HUES64 (cell line): ENCODE data around the gene MYRIP.

Experiments
- H3K27ac ChIP-seq: 2 replicates; pipeline ENCODE4 v1.7.0; 2013; ENCODE audit warnings: low read depth, low read length, inconsistent platforms
- H3K27me3 ChIP-seq: 2 replicates; pipeline ENCODE4 v1.6.1; 2013; ENCODE audit warnings: mild to moderate bottlenecking, low read length; ENCODE audit not compliant: insufficient read depth
- H3K36me3 ChIP-seq: 2 replicates; pipeline ENCODE4 v1.6.1; 2013; ENCODE audit warnings: mild to moderate bottlenecking, low read length; ENCODE audit not compliant: insufficient read depth
- H3K4me1 ChIP-seq: 2 replicates; pipeline ENCODE4 v1.6.1; 2013; ENCODE audit warnings: mild to moderate bottlenecking, low read length, moderate library complexity; ENCODE audit not compliant: insufficient read depth
- H3K4me3 ChIP-seq: 2 replicates; pipeline ENCODE4 v1.5.1; 2013; ENCODE audit warnings: mild to moderate bottlenecking, low read length, moderate library complexity
- H3K9ac ChIP-seq: 2 replicates; pipeline ENCODE4 v1.6.1; 2013; ENCODE audit warnings: mild to moderate bottlenecking, low read depth, low read length
- H3K9me3 ChIP-seq: 2 replicates; pipeline ENCODE4 v1.6.1; 2013; ENCODE audit warnings: low read depth, low read length; ENCODE audit not compliant: insufficient read depth
- WGBS: fragments of 150-250, 120-280 bp; methylation state at CpG from one replicate; pipeline ENCODE4 v1.1.7; 2013; ENCODE audit warnings: missing lambda C conversion rate; 5-methylcytosine and 5-hydroxymethylcytosine counted together

MYRIP gene

GRCh38 chr3:39935261-39935660 lies 125.9 kb downstream of the MYRIP start:
- Histone ChIP-seq H3K9me3 (no peaks in the 10 kb centered on the region), H3K36me3 (no peaks in the 10 kb centered on the region), H3K4me1 (no peaks in the 10 kb centered on the region; the same call in 1 of the 2 replicates), H3K27ac (no peak overlapping the region), H3K27me3 (no peaks in the 10 kb centered on the region), H3K9ac (no peak overlapping the region), H3K4me3 (no peak overlapping the region)
- 73% methylated on average over 1 of the region's 1 CpG for WGBS

GRCh38 chr3:39936848-39937247 lies 127.4 kb downstream of the MYRIP start:
- 90% methylated on average over 1 of the region's 1 CpG for WGBS
- Histone ChIP-seq H3K9ac (no peak overlapping the region), H3K9me3 (no peaks in the 10 kb centered on the region), H3K27ac (no peak overlapping the region), H3K36me3 (no peaks in the 10 kb centered on the region), H3K4me1 (no peaks in the 10 kb centered on the region; the same call in 1 of the 2 replicates), H3K4me3 (no peak overlapping the region), H3K27me3 (no peaks in the 10 kb centered on the region)

GRCh38 chr3:39937315-39937714 lies 127.9 kb downstream of the MYRIP start:
- H3K9ac ChIP-seq: no peak overlapping the region
- H3K4me3 ChIP-seq: no peak overlapping the region

GRCh38 chr3:39937874-39938273 lies 128.5 kb downstream of the MYRIP start:
- H3K4me1 ChIP-seq: no peaks in the 10 kb centered on the region; the same call in 1 of the 2 replicates
- H3K36me3 ChIP-seq: no peaks in the 10 kb centered on the region
- WGBS: no CpG with 5 or more reads among the region's 1 CpG
- H3K9ac ChIP-seq: no peak overlapping the region
- H3K27ac ChIP-seq: no peak overlapping the region
- no peaks in the 10 kb centered on the region for H3K27me3 ChIP-seq
- H3K9me3 ChIP-seq: no peaks in the 10 kb centered on the region
- H3K4me3 ChIP-seq: no peak overlapping the region

More at GRCh38 chr3:39937315-39937714, 127.9 kb downstream of the MYRIP start:
- no peaks in the 10 kb centered on the region; the same call in 1 of the 2 replicates for H3K4me1 ChIP-seq
- no peaks in the 10 kb centered on the region for H3K36me3 ChIP-seq
- H3K27me3 ChIP-seq: no peaks in the 10 kb centered on the region
- H3K9me3 ChIP-seq: no peaks in the 10 kb centered on the region
- no peak overlapping the region for H3K27ac ChIP-seq

GRCh38 chr3:39941931-39942330 lies 132.5 kb downstream of the MYRIP start:
- no peaks in the 10 kb centered on the region for H3K4me1 ChIP-seq
- no peak overlapping the region for H3K9ac ChIP-seq
- no peaks in the 10 kb centered on the region for H3K27me3 ChIP-seq
- no peaks in the 10 kb centered on the region for H3K9me3 ChIP-seq
- no peaks in the 10 kb centered on the region for H3K36me3 ChIP-seq
- 96% methylated on average over 5 of the region's 5 CpGs for WGBS
- no peak overlapping the region for H3K27ac ChIP-seq
- no peak overlapping the region for H3K4me3 ChIP-seq

- WGBS: 90% methylated on average over 5 of the region's 5 CpGs
- Histone ChIP-seq H3K4me1 (peaks cover 10% of the 10 kb centered on the region), H3K27me3 (no peaks in the 10 kb centered on the region), H3K27ac (no peak overlapping the region), H3K4me3 (no peak overlapping the region), H3K9ac (no peak overlapping the region), H3K36me3 (no peaks in the 10 kb centered on the region), H3K9me3 (no peaks in the 10 kb centered on the region)
Observed at GRCh38 chr3:39960515-39961191, 151.2 kb downstream of the MYRIP start.

GRCh38 chr3:39961230-39961629 lies 151.8 kb downstream of the MYRIP start:
- no peak overlapping the region for H3K27ac ChIP-seq
- H3K36me3 ChIP-seq: no peaks in the 10 kb centered on the region
- H3K9ac ChIP-seq: no peak overlapping the region
- H3K27me3 ChIP-seq: no peaks in the 10 kb centered on the region
- 96% methylated on average over 3 of the region's 4 CpGs for WGBS
- no peak overlapping the region for H3K4me3 ChIP-seq
- H3K4me1 ChIP-seq: peaks cover 10% of the 10 kb centered on the region
- H3K9me3 ChIP-seq: no peaks in the 10 kb centered on the region

- Histone ChIP-seq H3K9me3 (no peaks in the 10 kb centered on the region), H3K27me3 (no peaks in the 10 kb centered on the region), H3K36me3 (no peaks in the 10 kb centered on the region), H3K4me1 (peaks cover 10% of the 10 kb centered on the region), H3K4me3 (no peak overlapping the region), H3K27ac (no peak overlapping the region), H3K9ac (no peak overlapping the region)
- no CpG with 5 or more reads among the region's 1 CpG for WGBS
Observed at GRCh38 chr3:39962581-39962980, 153.2 kb downstream of the MYRIP start.

GRCh38 chr3:39965461-39965860 lies 156.1 kb downstream of the MYRIP start:
- no peaks in the 10 kb centered on the region for H3K27me3 ChIP-seq
- no peak overlapping the region for H3K27ac ChIP-seq
- H3K4me1 ChIP-seq: peaks cover 10% of the 10 kb centered on the region
- no peak overlapping the region for H3K4me3 ChIP-seq
- H3K9ac ChIP-seq: no peak overlapping the region
- H3K36me3 ChIP-seq: no peaks in the 10 kb centered on the region
- no peaks in the 10 kb centered on the region for H3K9me3 ChIP-seq

GRCh38 chr3:39965997-39966396 lies 156.6 kb downstream of the MYRIP start:
- no peak overlapping the region for H3K4me3 ChIP-seq
- no peaks in the 10 kb centered on the region for H3K9me3 ChIP-seq
- H3K27ac ChIP-seq: no peak overlapping the region
- H3K4me1 ChIP-seq: peaks cover 10% of the 10 kb centered on the region
- no peaks in the 10 kb centered on the region for H3K36me3 ChIP-seq
- no peaks in the 10 kb centered on the region for H3K27me3 ChIP-seq
- 88% methylated on average over 2 of the region's 2 CpGs for WGBS
- H3K9ac ChIP-seq: no peak overlapping the region

- no peak overlapping the region for H3K9ac ChIP-seq
- WGBS: 90% methylated on average over 1 of the region's 2 CpGs
- H3K27ac ChIP-seq: no peak overlapping the region
- H3K27me3 ChIP-seq: no peaks in the 10 kb centered on the region
- no peaks in the 10 kb centered on the region for H3K9me3 ChIP-seq
- H3K4me3 ChIP-seq: no peak overlapping the region
- H3K4me1 ChIP-seq: no peaks in the 10 kb centered on the region
- no peaks in the 10 kb centered on the region for H3K36me3 ChIP-seq
Observed at GRCh38 chr3:39970982-39971381, 161.6 kb downstream of the MYRIP start.

GRCh38 chr3:39971559-39972031 lies 162.2 kb downstream of the MYRIP start:
- H3K36me3 ChIP-seq: no peaks in the 10 kb centered on the region
- no peaks in the 10 kb centered on the region for H3K27me3 ChIP-seq
- no peak overlapping the region for H3K27ac ChIP-seq
- no peaks in the 10 kb centered on the region for H3K4me1 ChIP-seq
- no peak overlapping the region for H3K4me3 ChIP-seq
- no peaks in the 10 kb centered on the region for H3K9me3 ChIP-seq
- no peak overlapping the region for H3K9ac ChIP-seq
- WGBS: 100% methylated on average over 2 of the region's 3 CpGs
